Panc1 (cell line): ENCODE data around the gene TBX2.

Experiments
- POLR2AphosphoS5 ChIP-seq: IDR thresholded peaks from 2 replicates; pipeline ENCODE4 v1.6.1; 2012; ENCODE audit warnings: mild to moderate bottlenecking, low read depth, low read length, moderate library complexity
- TF ChIP-seq, protein P1 (sequence below): fragments of 450-650 bp; IDR thresholded peaks from 2 replicates; pipeline ENCODE4 v1.5.1; 2017; ENCODE audit warnings: mild to moderate bottlenecking

DNA sequence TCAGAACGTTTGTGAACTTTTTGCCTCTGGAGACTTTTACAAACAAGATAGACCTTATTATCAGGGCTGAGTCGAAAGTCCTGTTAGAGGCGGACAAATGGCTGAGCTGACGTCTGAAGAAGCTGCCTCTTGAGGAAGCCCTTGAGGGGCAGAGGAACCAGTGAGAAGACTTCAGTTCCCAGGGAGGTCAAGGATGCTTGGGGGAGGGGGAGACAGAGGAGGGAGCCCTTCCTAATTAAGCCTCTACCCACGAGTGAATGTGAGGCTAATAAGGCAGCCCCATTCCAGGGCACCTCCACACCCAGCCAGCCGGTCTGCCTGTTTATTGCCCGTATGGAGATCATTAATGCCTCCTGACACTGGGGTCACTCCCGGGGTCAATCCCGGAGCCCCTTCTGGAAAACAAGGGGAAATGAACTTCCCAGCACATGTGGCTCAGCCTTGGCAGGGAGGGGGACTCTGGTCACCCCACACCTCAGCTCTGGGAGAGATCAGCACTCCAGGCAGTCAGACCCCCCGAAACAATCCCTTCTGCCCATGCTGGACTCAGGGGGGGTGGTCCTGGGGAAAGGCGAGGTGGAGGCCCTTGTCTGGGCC, 43.3 kb downstream of the TBX2 start:
- TF ChIP-seq, protein P1, sequence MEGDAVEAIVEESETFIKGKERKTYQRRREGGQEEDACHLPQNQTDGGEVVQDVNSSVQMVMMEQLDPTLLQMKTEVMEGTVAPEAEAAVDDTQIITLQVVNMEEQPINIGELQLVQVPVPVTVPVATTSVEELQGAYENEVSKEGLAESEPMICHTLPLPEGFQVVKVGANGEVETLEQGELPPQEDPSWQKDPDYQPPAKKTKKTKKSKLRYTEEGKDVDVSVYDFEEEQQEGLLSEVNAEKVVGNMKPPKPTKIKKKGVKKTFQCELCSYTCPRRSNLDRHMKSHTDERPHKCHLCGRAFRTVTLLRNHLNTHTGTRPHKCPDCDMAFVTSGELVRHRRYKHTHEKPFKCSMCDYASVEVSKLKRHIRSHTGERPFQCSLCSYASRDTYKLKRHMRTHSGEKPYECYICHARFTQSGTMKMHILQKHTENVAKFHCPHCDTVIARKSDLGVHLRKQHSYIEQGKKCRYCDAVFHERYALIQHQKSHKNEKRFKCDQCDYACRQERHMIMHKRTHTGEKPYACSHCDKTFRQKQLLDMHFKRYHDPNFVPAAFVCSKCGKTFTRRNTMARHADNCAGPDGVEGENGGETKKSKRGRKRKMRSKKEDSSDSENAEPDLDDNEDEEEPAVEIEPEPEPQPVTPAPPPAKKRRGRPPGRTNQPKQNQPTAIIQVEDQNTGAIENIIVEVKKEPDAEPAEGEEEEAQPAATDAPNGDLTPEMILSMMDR, result no peak
- TF ChIP-seq POLR2AphosphoS5, result no peak
